Osteocyte (in vitro differentiated cells): ENCODE data around the gene ACHE. TPM values are rescaled to one million over a fixed set of nuclear protein-coding genes. Genes with fewer than 3 reads are reported as not detected.

Experiments
- DNase-seq: peaks from one replicate; pipeline ENCODE4 v3.0.0; 2021; ENCODE audit warnings: mixed read lengths; ENCODE audit not compliant: unreplicated experiment; ENCODE audit errors: extremely low spot score
- H3K27ac Mint-ChIP-seq: one replicate; pipeline ENCODE4 v1.8.0; 2021; ENCODE audit warnings: mild to moderate bottlenecking, mixed read lengths; ENCODE audit not compliant: unreplicated experiment
- H3K27me3 Mint-ChIP-seq: one replicate; pipeline ENCODE4 v1.8.0; 2021; ENCODE audit warnings: mixed read lengths; ENCODE audit not compliant: unreplicated experiment
- H3K36me3 Mint-ChIP-seq: one replicate; pipeline ENCODE4 v1.8.0; 2021; ENCODE audit warnings: mixed read lengths; ENCODE audit not compliant: unreplicated experiment
- H3K4me1 Mint-ChIP-seq: one replicate; pipeline ENCODE4 v1.8.0; 2021; ENCODE audit warnings: mixed read lengths; ENCODE audit not compliant: unreplicated experiment
- H3K4me3 Mint-ChIP-seq: one replicate; pipeline ENCODE4 v1.8.0; 2021; ENCODE audit warnings: mild to moderate bottlenecking, moderate library complexity, mixed read lengths; ENCODE audit not compliant: unreplicated experiment
- H3K9me3 Mint-ChIP-seq: one replicate; pipeline ENCODE4 v1.8.0; 2021; ENCODE audit warnings: mixed read lengths; ENCODE audit not compliant: unreplicated experiment
- CTCF ChIP-seq: fragments of 200-600 bp; sonication (generic); IDR thresholded peaks from 2 replicates; pipeline ENCODE4 v1.5.0; 2021; ENCODE audit warnings: antibody characterized with exemption, mild to moderate bottlenecking, moderate library complexity
- total RNA-seq: library from RNA; stranded (reverse); gene quantifications from 2 replicates; pipeline ENCODE4 v1.2.1, GENCODE V29; 2021

ACHE gene
- total RNA-seq, 1 donor from 2014 or later = 2.2 TPM

DNA sequence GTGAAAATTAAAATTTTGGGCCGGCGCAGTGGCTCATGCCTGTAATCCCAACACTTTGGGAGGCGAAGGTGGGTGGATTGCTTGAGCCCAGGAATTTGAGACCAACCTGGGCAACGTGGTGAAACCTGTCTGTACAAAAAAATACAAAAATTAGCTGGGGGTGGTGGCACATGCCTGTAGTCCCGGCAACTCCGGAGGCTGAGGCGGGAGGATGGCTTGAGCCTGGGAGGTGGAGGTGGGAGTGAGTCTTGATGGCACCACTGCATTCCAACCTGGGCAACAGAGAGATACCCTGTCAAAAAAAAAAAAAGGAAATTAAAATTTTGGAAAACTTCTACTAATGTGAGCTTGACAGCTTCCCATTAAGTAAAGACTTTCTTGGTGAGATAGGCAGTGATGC is 17.7 kb downstream of the ACHE start:
- Mint-ChIP-seq H3K36me3 (peaks cover 49% of the 10 kb centered on the region), H3K9me3 (no peaks in the 10 kb centered on the region), H3K27me3 (no peaks in the 10 kb centered on the region), H3K4me1 (peaks cover 50% of the 10 kb centered on the region), H3K4me3 (no peak overlapping the region), H3K27ac (no peak overlapping the region)
- no peak for TF ChIP-seq CTCF
- no peak for DNase-seq

- Mint-ChIP-seq H3K4me3 (peak overlapping the region; percentile 98), H3K27ac (peak overlapping the region; percentile 99), H3K9me3 (no peaks in the 10 kb centered on the region), H3K36me3 (peaks cover 45% of the 10 kb centered on the region), H3K4me1 (peaks cover 55% of the 10 kb centered on the region), H3K27me3 (no peaks in the 10 kb centered on the region)
- TF ChIP-seq CTCF = no peak
- DNase-seq = no peak
These were observed 20.3 kb downstream of the ACHE start for GRCh38 chr7:100875356-100875751.

- peaks cover 41% of the 10 kb centered on the region for H3K36me3 Mint-ChIP-seq
- peak; percentile 43 for TF ChIP-seq CTCF
- peak within 1 kb of the TSS; percentile 99 for H3K27ac Mint-ChIP-seq
- peaks cover 51% of the 10 kb centered on the region for H3K4me1 Mint-ChIP-seq
- DNase-seq = peak; percentile 99
- H3K4me3 Mint-ChIP-seq = peak within 1 kb of the TSS; percentile 98
- no peaks in the 10 kb centered on the region for H3K27me3 Mint-ChIP-seq
- H3K9me3 Mint-ChIP-seq = no peaks in the 10 kb centered on the region
These were observed 20.9 kb downstream of the ACHE start, which contains the start of gene SRRT for GRCh38 chr7:100874577-100875355. Gene SRRT (plus strand): TSS chr7:100875103. CDS start chr7:100875591, 488 bp downstream.

GRCh38 chr7:100874300-100874576 is 21.4 kb downstream of the ACHE start:
- Mint-ChIP-seq H3K4me3 (peak overlapping the region; percentile 98), H3K36me3 (peaks cover 38% of the 10 kb centered on the region), H3K9me3 (no peaks in the 10 kb centered on the region), H3K4me1 (peaks cover 48% of the 10 kb centered on the region), H3K27me3 (no peaks in the 10 kb centered on the region), H3K27ac (peak overlapping the region; percentile 99)
- no peak for DNase-seq
- no peak for TF ChIP-seq CTCF

GRCh38 chr7:100873599-100874299 is 21.9 kb downstream of the ACHE start:
- TF ChIP-seq CTCF = no peak
- Mint-ChIP-seq H3K9me3 (no peaks in the 10 kb centered on the region), H3K36me3 (peaks cover 37% of the 10 kb centered on the region), H3K27me3 (no peaks in the 10 kb centered on the region), H3K27ac (peak overlapping the region; percentile 99), H3K4me3 (peak overlapping the region; percentile 98), H3K4me1 (peaks cover 51% of the 10 kb centered on the region)
- DNase-seq = no peak
